Measurements from ENCODE around the gene LRP4.

DNA sequence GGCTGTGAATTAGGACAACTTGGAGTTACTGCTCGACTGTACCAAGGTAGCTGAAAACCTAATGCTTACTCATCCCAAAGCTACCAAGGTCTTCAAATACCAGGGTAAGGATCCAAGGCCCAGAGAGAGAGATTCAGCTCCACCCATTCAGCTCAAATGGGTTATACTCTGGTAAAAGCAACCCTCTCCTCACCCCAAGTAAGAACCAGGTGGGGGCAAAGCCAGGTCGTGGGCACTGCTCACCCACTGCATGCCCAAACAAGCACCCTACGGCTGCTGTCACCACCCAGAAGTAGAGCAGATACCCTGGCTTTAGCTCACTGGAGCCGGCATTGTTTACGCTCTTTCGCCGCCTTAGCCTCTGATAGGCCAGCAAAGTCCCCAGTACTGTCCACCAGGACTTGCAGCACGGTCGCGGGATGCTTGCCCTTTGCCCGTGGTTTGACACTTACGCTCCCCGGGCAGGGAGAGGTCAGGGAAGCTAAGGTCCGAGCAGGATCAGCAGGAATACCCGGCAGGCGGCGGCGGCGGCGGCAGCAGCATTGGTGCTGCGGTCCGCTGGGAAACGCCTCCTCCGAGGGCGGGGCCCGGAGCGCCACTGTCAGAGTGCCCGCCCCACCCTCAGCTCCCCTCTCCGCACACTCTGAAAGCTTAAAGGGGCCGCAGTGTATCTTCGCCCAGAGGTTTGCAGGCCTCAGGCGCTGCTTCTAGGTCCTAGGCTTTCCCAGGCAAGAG, 91.9 kb downstream of the LRP4 start:
- TF ChIP-seq POLR2AphosphoS5 (IDR thresholded peaks at IDR 0.05; ENCODE audit: low read depth), result no peak
- TF ChIP-seq, protein P1, sequence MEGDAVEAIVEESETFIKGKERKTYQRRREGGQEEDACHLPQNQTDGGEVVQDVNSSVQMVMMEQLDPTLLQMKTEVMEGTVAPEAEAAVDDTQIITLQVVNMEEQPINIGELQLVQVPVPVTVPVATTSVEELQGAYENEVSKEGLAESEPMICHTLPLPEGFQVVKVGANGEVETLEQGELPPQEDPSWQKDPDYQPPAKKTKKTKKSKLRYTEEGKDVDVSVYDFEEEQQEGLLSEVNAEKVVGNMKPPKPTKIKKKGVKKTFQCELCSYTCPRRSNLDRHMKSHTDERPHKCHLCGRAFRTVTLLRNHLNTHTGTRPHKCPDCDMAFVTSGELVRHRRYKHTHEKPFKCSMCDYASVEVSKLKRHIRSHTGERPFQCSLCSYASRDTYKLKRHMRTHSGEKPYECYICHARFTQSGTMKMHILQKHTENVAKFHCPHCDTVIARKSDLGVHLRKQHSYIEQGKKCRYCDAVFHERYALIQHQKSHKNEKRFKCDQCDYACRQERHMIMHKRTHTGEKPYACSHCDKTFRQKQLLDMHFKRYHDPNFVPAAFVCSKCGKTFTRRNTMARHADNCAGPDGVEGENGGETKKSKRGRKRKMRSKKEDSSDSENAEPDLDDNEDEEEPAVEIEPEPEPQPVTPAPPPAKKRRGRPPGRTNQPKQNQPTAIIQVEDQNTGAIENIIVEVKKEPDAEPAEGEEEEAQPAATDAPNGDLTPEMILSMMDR (IDR thresholded peaks at IDR 0.05; ENCODE audit: insufficient read depth, low read length), result no peak
